Gastroesophageal sphincter (tissue), 4 donors: Measurements from ENCODE around the gene PRKG1. TPM values are rescaled to one million over a fixed set of nuclear protein-coding genes. Genes with fewer than 3 reads are reported as not detected.

Experiments
- ATAC-seq: fragments of 150-250 bp; one replicate; pipeline ENCODE4 v1.9.1; 2016; ENCODE audit warnings: mild to moderate bottlenecking, moderate library complexity
- H3K27ac ChIP-seq, 4 donors: fragments of 200-600 bp; sonication (generic) in 3 of 4; 1 replicate in 3 of 4; 2 replicates in 1 of 4; pipeline ENCODE4 v1.5.1; 2016 to 2019
- H3K27me3 ChIP-seq: fragments of 200-600 bp; sonication (generic); one replicate; pipeline ENCODE4 v1.5.1; 2019
- H3K36me3 ChIP-seq, 2 donors: fragments of 200-600 bp; sonication (generic); one replicate each; pipeline ENCODE4 v1.5.1; 2019; ENCODE audit warnings: control low read depth in 1 of 2
- H3K4me1 ChIP-seq, 3 donors: fragments of 200-600 bp; sonication (generic); 1 replicate in 2 of 3; 2 replicates in 1 of 3; pipeline ENCODE4 v1.5.1; 2016 to 2019; ENCODE audit warnings: control low read depth in 2 of 3
- H3K4me3 ChIP-seq, 2 donors: fragments of 200-600 bp; sonication (generic); one replicate each; pipeline ENCODE4 v1.5.1; 2019; ENCODE audit warnings: mild to moderate bottlenecking in 1 of 2, moderate library complexity in 1 of 2
- H3K9me3 ChIP-seq, 3 donors: fragments of 200-600 bp; sonication (generic); one replicate each; pipeline ENCODE4 v1.5.1; 2017 to 2019; ENCODE audit warnings: control low read depth in 2 of 3
- EP300 ChIP-seq: sonication (generic); formaldehyde crosslinking; IDR thresholded peaks from one replicate; pipeline ENCODE4 v1.6.1; 2017; ENCODE audit warnings: antibody characterized with exemption, mild to moderate bottlenecking
- POLR2A ChIP-seq, 2 donors: fragments of 450-650 bp; IDR thresholded peaks; one replicate each; pipeline ENCODE4 v1.6.1; 2017; ENCODE audit warnings: antibody characterized with exemption in 2 of 2, mild to moderate bottlenecking in 2 of 2, moderate library complexity in 1 of 2
- POLR2AphosphoS5 ChIP-seq: sonication (generic); formaldehyde crosslinking; IDR thresholded peaks from one replicate; pipeline ENCODE4 v1.6.1; 2017; ENCODE audit warnings: antibody characterized with exemption
- WGBS, 2 donors: methylation state at CpG; one replicate each; pipeline ENCODE4 v1.1.5; 2018; ENCODE audit warnings: low coverage in 1 of 2; 5-methylcytosine and 5-hydroxymethylcytosine counted together
- total RNA-seq, 4 donors: library from RNA; depleted of rRNA; stranded (reverse); fragments of >200 nt; gene quantifications; one replicate each; pipeline ENCODE4 v1.1.0, GENCODE V29; 2016
- TF ChIP-seq, protein P1 (sequence below), 4 experiments: fragments of 200-600 bp in 2 of 4; fragments of 450-650 bp in 2 of 4; sonication (generic) in 1 of 4; IDR thresholded peaks; one replicate each; pipeline ENCODE4 v1.5.1; 2017 to 2019; ENCODE audit warnings: antibody characterized with exemption in 4 of 4, mild to moderate bottlenecking in 2 of 4, moderate library complexity in 2 of 4

PRKG1 gene
- total RNA-seq, 4 donors from 2014 or later = 27.5 to 73.2 (median 39.2) TPM

GRCh38 chr10:52040486-52040885 is 966.2 kb downstream of the PRKG1 start:
- TF ChIP-seq, protein P1, sequence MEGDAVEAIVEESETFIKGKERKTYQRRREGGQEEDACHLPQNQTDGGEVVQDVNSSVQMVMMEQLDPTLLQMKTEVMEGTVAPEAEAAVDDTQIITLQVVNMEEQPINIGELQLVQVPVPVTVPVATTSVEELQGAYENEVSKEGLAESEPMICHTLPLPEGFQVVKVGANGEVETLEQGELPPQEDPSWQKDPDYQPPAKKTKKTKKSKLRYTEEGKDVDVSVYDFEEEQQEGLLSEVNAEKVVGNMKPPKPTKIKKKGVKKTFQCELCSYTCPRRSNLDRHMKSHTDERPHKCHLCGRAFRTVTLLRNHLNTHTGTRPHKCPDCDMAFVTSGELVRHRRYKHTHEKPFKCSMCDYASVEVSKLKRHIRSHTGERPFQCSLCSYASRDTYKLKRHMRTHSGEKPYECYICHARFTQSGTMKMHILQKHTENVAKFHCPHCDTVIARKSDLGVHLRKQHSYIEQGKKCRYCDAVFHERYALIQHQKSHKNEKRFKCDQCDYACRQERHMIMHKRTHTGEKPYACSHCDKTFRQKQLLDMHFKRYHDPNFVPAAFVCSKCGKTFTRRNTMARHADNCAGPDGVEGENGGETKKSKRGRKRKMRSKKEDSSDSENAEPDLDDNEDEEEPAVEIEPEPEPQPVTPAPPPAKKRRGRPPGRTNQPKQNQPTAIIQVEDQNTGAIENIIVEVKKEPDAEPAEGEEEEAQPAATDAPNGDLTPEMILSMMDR (IDR thresholded peaks at IDR 0.05) = no peak
- TF ChIP-seq EP300 (no peak), POLR2A (IDR thresholded peaks at IDR 0.05) (no peak), POLR2AphosphoS5 (no peak)
- WGBS, 2 donors = 21 to 59% methylated on average over 2 of the region's 2 CpGs
- Histone ChIP-seq H3K9me3 (no peaks in the 10 kb centered on the region), H3K27ac (no peak overlapping the region), H3K4me1 (peaks cover 0 to 14% (median 0%) of the 10 kb centered on the region in 3 donors), H3K27me3 (no peaks in the 10 kb centered on the region), H3K4me3 (no peak overlapping the region), H3K36me3 (no peaks in the 10 kb centered on the region)
- ATAC-seq = no peak

DNA sequence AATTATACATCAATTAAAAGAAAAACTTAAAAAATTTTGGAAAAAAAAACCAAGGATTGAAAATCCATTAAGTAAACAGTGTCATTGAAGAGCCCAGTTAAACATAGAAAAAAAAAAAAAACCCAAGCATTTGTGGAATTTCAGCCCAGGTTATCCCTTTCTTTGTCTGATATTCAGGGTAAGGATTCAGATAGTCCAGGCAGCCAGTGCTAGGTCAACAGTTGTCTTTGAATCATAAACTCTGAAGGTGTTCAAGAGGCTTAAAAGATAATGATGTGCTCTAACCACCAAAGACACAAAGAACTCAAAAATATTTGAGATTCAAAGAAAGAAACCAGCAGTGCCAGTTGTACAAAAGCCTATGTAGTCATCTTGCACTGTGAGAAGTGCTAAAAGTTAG is 969.5 kb downstream of the PRKG1 start:
- Histone ChIP-seq H3K9me3 (no peaks in the 10 kb centered on the region), H3K4me1 (peaks cover 0 to 14% (median 0%) of the 10 kb centered on the region in 3 donors), H3K27me3 (no peaks in the 10 kb centered on the region), H3K27ac (no peak overlapping the region), H3K4me3 (no peak overlapping the region), H3K36me3 (no peaks in the 10 kb centered on the region)
- TF ChIP-seq POLR2AphosphoS5 (no peak), POLR2A (IDR thresholded peaks at IDR 0.05) (no peak), EP300 (no peak)
- TF ChIP-seq, protein P1 (IDR thresholded peaks at IDR 0.05) = no peak
- no peak for ATAC-seq

DNA sequence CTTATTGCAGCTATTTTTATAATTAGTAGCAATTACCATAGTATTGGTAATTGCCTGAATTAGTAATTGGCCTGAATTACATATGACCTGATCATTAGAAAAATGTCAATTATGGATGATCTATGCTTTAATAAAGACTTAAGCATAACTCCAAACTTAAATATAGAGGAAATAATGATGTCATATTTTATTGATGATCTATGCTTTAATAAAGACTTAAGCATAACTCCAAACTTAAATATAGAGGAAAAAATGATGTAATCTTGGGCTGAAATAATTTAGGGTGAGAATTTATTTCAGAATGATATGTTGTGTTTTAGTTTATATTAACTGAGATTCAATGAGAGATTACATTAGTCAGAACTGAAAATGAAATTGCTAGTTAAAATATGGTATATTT is 973.8 kb downstream of the PRKG1 start:
- Histone ChIP-seq H3K36me3 (no peaks in the 10 kb centered on the region), H3K4me1 (no peaks in the 10 kb centered on the region), H3K27me3 (no peaks in the 10 kb centered on the region), H3K4me3 (no peak overlapping the region), H3K27ac (no peak overlapping the region), H3K9me3 (no peaks in the 10 kb centered on the region)
- no peak for ATAC-seq
- TF ChIP-seq POLR2A (IDR thresholded peaks at IDR 0.05) = no peak
- no peak for TF ChIP-seq EP300
- TF ChIP-seq, protein P1 (IDR thresholded peaks at IDR 0.05) = no peak
- no peak for TF ChIP-seq POLR2AphosphoS5

DNA sequence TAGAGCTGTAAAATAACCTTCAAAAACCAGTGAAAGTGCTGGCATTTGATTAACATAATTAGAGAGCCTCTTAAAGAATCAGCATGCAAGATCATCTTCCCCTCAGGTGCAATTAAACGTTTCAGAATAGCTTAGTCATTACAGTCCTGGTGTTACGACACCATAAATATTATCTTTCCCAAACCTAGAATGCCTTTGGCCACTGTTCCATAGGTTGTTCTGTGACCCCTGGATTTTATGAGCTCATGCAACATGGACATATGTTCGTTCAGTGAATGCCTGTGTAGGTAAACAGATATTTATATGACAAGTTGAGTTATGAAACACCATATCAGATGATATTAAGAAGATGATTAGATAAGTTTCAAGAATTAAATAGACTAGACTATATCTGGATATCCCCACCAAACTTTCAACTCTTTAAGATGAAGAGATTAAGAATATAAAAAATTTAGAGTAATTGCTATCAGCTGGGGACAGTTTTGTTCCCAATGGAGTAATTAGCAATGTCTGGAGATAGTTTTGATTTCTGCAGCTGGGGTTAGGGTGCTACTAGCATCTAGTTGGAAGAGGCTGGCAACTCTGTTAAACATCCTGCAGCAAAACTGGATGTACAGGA is 976.3 kb downstream of the PRKG1 start:
- WGBS, 2 donors = 93 to 94% methylated on average over 3 of the region's 3 CpGs
- H3K36me3 ChIP-seq = no peaks in the 10 kb centered on the region
- TF ChIP-seq POLR2A (IDR thresholded peaks at IDR 0.05) = no peak
- TF ChIP-seq, protein P1 (IDR thresholded peaks at IDR 0.05) = no peak
- TF ChIP-seq POLR2AphosphoS5 = no peak
- no peak for TF ChIP-seq EP300

GRCh38 chr10:52053497-52053896 is 979.2 kb downstream of the PRKG1 start:
- ATAC-seq = no peak
- WGBS, 2 donors = 75 to 90% methylated on average over 5 of the region's 5 CpGs
- TF ChIP-seq, protein P1 (IDR thresholded peaks at IDR 0.05) = no peak
- no peak for TF ChIP-seq EP300
- TF ChIP-seq POLR2AphosphoS5 = no peak
- no peak for TF ChIP-seq POLR2A (IDR thresholded peaks at IDR 0.05)
- H3K9me3 ChIP-seq = no peaks in the 10 kb centered on the region
- H3K27me3 ChIP-seq = no peaks in the 10 kb centered on the region
- H3K4me3 ChIP-seq = no peak overlapping the region
- H3K4me1 ChIP-seq = no peaks in the 10 kb centered on the region
- H3K36me3 ChIP-seq = no peaks in the 10 kb centered on the region
- H3K27ac ChIP-seq = no peak overlapping the region

More for the DNA sequence above, 976.3 kb downstream of the PRKG1 start:
- no peak for ATAC-seq
- Histone ChIP-seq H3K9me3 (no peaks in the 10 kb centered on the region), H3K4me1 (no peaks in the 10 kb centered on the region), H3K27me3 (no peaks in the 10 kb centered on the region), H3K4me3 (no peak overlapping the region), H3K27ac (no peak overlapping the region)
